ENCODE measurements around the gene HSPA6. TPM values are rescaled to one million over a fixed set of nuclear protein-coding genes. Genes with fewer than 3 reads are reported as not detected.
"Not testable (repeated sequence)": the region's sequence is repeated elsewhere in the genome, so short reads cannot be mapped to it uniquely, and the experiment has no call there.

Gene HSPA6
- total and polyA plus RNA-seq, 4 experiments from 2014 or later = 0.09 to 2.4 (median 2.4) TPM; not detected in 1

DNA sequence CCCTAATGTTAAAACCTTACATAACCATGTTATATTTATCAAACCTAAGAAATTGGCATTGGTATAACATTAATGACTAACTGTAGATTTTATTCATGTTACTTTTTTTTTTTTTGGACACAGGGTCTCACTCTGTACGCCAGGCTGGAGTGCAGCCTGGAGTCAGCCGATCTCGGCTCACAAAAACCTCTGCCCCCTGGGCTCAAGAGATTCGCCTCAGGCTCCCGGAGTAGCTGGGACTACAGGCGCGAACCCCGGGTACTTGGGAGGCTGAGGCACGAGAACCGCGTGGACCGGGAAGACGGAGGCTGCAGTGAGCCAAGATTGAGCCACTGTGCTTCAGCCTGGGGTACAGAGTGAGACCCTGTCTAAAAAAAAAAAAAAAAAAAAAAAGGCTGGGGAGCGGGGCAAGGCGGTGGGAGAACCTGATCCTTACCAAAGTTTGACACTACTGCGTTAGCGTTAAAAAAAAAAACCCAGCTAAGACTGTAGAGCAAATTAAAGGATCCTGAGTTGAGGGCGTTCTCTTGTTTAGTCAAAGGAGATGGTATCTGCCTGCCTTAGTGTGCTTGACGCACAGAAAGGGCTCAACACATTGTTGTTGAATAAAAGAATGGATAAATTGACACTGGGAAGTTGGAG lies 5.2 kb downstream of the HSPA6 start:
- CTCF ChIA-PET (ENCODE audit: partially characterized antibody); POLR2A ChIA-PET (ENCODE audit: partially characterized antibody); H3K27me3 ChIP-seq (ENCODE audit: insufficient read depth, low read length); H3K27ac ChIP-seq (ENCODE audit: low read depth, low read length); H3K36me3 ChIP-seq (ENCODE audit: insufficient read depth, low read length); H3K9me3 ChIP-seq (ENCODE audit: control insufficient read depth in 1 of 2, low read length in 2 of 2): not testable (repeated sequence)
- Mint-ChIP-seq H3K36me3 (peaks cover 0 to 17% of the 10 kb centered on the region in 2 donors), H3K4me1 (peaks cover 2 to 30% (median 9%) of the 10 kb centered on the region in 4 donors), H3K27ac (peak overlapping the region; percentile 92 to 100 (median 97)), H3K27me3 (peaks cover 0 to 15% of the 10 kb centered on the region in 2 donors), H3K9me3 (peaks cover 0 to 12% (median 0%) of the 10 kb centered on the region in 8 donors), H3K4me3 (peak overlapping the region; percentile 89 to 100 (median 96))
- peak overlapping the region in 1 of 2 donors; percentile 72 for H3K4me3 ChIP-seq (ENCODE audit: low read length in 2 of 2)
- intact Hi-C loops (cut with micrococcal nuclease) = loop anchor here (10.0 kb wide), 1 partner anchor 135 kb away; no protein-coding TSS in a partner anchor
- H3K4me1 ChIP-seq (ENCODE audit: insufficient read depth, low read length) = peaks cover 10% of the 10 kb centered on the region
- DNase-seq = peak in 2 of 5 donors; percentile 47 to 53

DNA sequence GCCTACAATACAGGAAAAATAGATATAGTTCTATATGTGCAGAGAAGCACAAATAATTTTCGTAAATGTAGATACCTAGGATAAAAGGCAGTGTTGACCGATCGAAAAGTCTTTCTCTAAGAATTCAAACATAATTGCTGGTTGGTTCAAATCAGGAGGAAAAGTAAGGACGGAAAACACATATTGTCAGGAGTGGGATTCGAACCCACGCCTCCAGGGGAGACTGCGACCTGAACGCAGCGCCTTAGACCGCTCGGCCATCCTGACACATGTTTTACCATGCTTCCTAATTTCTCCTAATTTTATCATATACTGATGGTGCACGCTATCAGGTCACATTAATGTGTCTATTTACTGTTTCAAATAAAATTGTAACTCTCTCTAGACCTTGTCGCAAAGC lies 5.8 kb downstream of the HSPA6 start:
- peak; percentile 59 to 79 (median 76) for DNase-seq
- H3K4me1 Mint-ChIP-seq = peaks cover 2 to 25% (median 9%) of the 10 kb centered on the region in 4 donors
- H3K27ac Mint-ChIP-seq = peak overlapping the region; percentile 92 to 100 (median 97)
- H3K4me1 ChIP-seq (ENCODE audit: insufficient read depth, low read length) = peaks cover 10% of the 10 kb centered on the region
- H3K9me3 ChIP-seq (ENCODE audit: control insufficient read depth in 1 of 2, low read length in 2 of 2); H3K36me3 ChIP-seq (ENCODE audit: insufficient read depth, low read length); H3K27me3 ChIP-seq (ENCODE audit: insufficient read depth, low read length); intact Hi-C loops (cut with micrococcal nuclease): not testable (repeated sequence)
- ChIA-PET POLR2A (ENCODE audit: partially characterized antibody) (interaction anchor here (1.0 to 3.3 kb wide), 7 partner anchors 10 to 220 kb away, joined by 3 to 39 read pairs (median 5); partner anchors contain the start of gene DUSP12), CTCF (ENCODE audit: partially characterized antibody) (interaction anchor here (1.1 to 2.3 kb wide), 3 partner anchors 9 to 219 kb away, joined by 3 to 5 read pairs (median 5); partner anchors contain the start of gene DUSP12)
- peaks cover 0 to 15% of the 10 kb centered on the region in 2 donors for H3K27me3 Mint-ChIP-seq
- peak overlapping the region; percentile 72 to 73 for H3K4me3 ChIP-seq (ENCODE audit: low read length in 2 of 2)
- peaks cover 0 to 12% (median 0%) of the 10 kb centered on the region in 8 donors for H3K9me3 Mint-ChIP-seq
- H3K36me3 Mint-ChIP-seq = peaks cover 0 to 15% of the 10 kb centered on the region in 2 donors
- H3K4me3 Mint-ChIP-seq = peak overlapping the region; percentile 89 to 100 (median 96)
- peak overlapping the region; percentile 74 for H3K27ac ChIP-seq (ENCODE audit: low read depth, low read length)

DNA sequence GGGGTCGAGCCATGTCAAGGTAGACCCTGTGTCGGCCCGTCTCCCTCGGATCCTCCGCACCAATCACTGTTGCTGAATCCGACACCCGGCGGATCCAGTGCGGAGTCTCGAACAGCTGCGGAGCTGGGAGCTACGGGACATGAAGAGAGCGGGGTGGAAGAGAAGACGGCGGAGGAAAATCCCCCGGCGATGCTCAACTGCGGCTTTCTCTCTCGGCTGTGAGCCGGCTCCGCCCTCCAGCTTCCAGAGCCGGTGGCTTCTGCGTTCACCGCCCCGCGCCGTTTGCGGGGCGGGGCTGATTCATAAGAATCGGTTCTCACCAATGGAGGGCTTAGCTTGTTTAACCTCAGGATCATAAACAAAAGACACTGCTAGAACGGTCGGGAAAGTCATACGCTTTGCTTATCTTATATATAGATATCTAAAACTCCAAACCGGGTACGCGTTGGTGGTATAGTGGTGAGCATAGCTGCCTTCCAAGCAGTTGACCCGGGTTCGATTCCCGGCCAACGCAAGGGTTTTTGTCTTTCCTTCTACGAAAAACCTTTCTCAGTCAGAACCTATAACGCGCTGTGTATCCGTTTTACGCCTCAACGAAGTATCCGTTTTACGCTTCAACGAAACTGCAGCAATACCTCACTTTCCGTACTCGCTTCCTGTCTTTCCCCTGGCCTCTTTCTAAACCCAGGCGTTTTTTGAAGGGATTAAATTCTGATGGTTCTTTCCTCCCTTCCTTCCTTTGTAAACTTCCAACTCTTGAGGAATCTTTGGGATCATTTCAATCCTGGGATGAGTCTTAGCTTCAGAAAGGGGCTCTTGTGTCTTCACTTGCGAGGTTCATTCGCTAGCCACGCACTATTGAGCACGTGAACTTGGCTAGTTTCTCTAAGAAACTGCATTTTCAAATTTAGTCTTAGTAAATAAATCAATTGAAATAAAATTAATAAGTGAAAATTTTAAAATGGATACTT lies 6.6 kb downstream of the HSPA6 start:
- Histone ChIP-seq H3K4me1 (ENCODE audit: insufficient read depth, low read length) (peaks cover 10% of the 10 kb centered on the region), H3K4me3 (ENCODE audit: low read length in 2 of 2) (peak overlapping the region; percentile 72 to 73), H3K27ac (ENCODE audit: low read depth, low read length) (peak overlapping the region; percentile 74)
- not testable (repeated sequence) for H3K27me3 ChIP-seq (ENCODE audit: insufficient read depth, low read length); H3K36me3 ChIP-seq (ENCODE audit: insufficient read depth, low read length); H3K9me3 ChIP-seq (ENCODE audit: control insufficient read depth in 1 of 2, low read length in 2 of 2)
- DNase-seq = peak; percentile 76 to 97 (median 95)
- intact Hi-C loops (cut with micrococcal nuclease) = loop anchor here (1.0 kb wide), 2 partner anchors 8 to 9 kb away; no protein-coding TSS in a partner anchor
- Mint-ChIP-seq H3K36me3 (peaks cover 0 to 15% of the 10 kb centered on the region in 2 donors), H3K27ac (peak overlapping the region; percentile 92 to 100 (median 97)), H3K4me3 (peak overlapping the region; percentile 89 to 100 (median 96)), H3K27me3 (peaks cover 0 to 15% of the 10 kb centered on the region in 2 donors), H3K9me3 (peaks cover 0 to 12% (median 0%) of the 10 kb centered on the region in 8 donors), H3K4me1 (peaks cover 2 to 24% (median 9%) of the 10 kb centered on the region in 4 donors)
- CTCF ChIA-PET (ENCODE audit: partially characterized antibody) = interaction anchor here (1.1 to 2.3 kb wide), 6 partner anchors 9 to 219 kb away, joined by 3 to 6 read pairs (median 4); partner anchors contain the start of gene DUSP12
- POLR2A ChIA-PET (ENCODE audit: partially characterized antibody) = interaction anchor here (1.0 to 3.3 kb wide), 7 partner anchors 9 to 219 kb away, joined by 3 to 39 read pairs (median 5); partner anchors contain the start of gene DUSP12

DNA sequence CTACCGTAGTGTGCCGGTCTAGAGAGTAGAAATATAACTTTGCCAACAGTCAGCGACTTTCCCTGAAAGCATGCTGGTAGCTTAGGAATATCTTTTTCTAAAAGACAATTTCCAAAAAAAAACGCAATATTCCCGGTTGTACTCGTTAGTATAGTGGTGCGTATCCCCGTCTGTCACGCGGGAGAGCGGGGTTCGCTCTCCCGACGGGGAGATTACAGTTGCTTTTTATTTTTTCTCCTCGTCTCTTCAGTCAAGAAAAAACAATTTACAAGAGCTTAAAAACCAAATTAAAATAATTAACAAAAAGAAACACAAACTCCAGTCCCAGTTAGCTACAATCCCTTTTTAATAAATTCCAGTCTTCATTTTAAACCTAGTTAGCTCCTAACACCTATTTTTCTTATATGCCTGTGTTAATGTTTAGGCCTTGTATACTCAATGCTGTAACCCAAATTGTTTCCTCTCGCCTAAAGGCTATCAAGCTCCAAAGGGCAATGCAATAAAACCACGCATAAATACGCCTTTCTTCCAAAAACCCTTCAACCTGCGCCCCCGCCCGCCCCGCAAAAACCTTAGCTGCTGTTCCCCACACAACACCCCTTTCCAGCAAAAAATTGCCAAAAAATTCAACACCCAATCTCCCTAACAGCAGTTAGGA lies 7.8 kb downstream of the HSPA6 start:
- POLR2A ChIA-PET (ENCODE audit: partially characterized antibody) = interaction anchor here (0.9 to 3.3 kb wide), 4 partner anchors 8 to 218 kb away, joined by 3 to 39 read pairs (median 22); partner anchors contain the start of gene DUSP12
- DNase-seq = no peak
- Mint-ChIP-seq H3K4me1 (peaks cover 2 to 25% (median 9%) of the 10 kb centered on the region in 4 donors), H3K27ac (peak overlapping the region in 1 of 7 donors; percentile 78), H3K27me3 (peaks cover 0 to 15% of the 10 kb centered on the region in 2 donors), H3K36me3 (peaks cover 0 to 15% of the 10 kb centered on the region in 2 donors), H3K4me3 (peak overlapping the region in 4 of 8 donors; percentile 51 to 58 (median 54)), H3K9me3 (peaks cover 0 to 12% (median 0%) of the 10 kb centered on the region in 8 donors)
- CTCF ChIA-PET (ENCODE audit: partially characterized antibody) = interaction anchor here (1.2 to 2.3 kb wide), 5 partner anchors 8 to 217 kb away, joined by 3 to 6 read pairs (median 4); partner anchors contain the start of gene DUSP12
- no peak overlapping the region for H3K27ac ChIP-seq (ENCODE audit: low read depth, low read length)
- H3K4me3 ChIP-seq (ENCODE audit: low read length in 2 of 2) = no peak overlapping the region
- H3K9me3 ChIP-seq (ENCODE audit: control insufficient read depth in 1 of 2, low read length in 2 of 2) = no peaks in the 10 kb centered on the region
- H3K27me3 ChIP-seq (ENCODE audit: insufficient read depth, low read length) = no peaks in the 10 kb centered on the region
- H3K4me1 ChIP-seq (ENCODE audit: insufficient read depth, low read length) = peaks cover 10% of the 10 kb centered on the region
- H3K36me3 ChIP-seq (ENCODE audit: insufficient read depth, low read length) = no peaks in the 10 kb centered on the region
- intact Hi-C loops (cut with micrococcal nuclease) = loop anchor here (1.0 kb wide), 2 partner anchors 8 to 9 kb away; no protein-coding TSS in a partner anchor

DNA sequence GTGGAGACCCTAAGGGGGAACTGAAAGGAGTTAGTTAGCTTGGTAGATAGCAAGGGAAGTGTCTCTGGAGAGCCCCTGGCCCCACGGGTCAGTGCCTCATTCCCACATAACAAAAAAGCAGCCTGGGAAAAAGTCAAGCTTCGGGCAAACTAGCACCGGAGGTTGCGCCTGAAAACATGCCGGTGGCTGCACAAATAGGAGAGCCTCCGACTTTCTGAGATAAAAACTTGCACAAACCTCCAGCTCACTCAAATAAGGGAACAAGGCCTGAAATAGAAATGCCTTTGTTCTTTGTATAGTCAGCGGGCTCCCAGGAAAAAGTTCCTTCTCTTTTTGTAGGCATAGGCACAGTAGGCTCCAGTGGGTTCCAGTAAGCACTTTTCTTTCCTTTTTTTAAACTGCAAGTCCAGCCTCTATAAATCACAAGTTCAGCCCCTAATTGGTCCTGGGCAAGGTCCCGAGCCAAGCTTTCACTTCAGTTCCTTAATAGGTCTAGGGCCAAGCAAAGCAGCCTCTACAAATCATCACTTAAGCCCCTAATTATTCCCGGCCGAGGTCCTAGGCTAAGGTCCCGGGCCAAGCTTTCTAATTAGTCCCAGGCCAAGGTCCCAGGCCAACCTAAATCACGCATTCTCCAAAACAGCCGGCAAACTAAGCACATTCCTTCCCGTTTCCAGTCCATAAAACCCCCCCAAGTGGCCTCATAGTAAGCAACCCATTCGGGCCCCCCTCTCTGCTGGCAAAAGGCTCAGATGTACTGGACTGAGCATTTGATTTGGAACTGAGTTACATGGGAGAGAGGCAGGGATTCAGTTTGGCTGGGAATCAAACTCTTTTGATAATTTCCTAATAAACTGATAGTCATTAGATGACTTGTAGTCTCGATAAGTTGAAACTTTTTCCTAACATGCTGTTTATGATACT lies 8.6 kb downstream of the HSPA6 start:
- POLR2A ChIA-PET (ENCODE audit: partially characterized antibody) = interaction anchor here (0.9 to 3.3 kb wide), 3 partner anchors 9 to 217 kb away, joined by 3 to 29 read pairs (median 15); partner anchors contain the start of gene DUSP12
- intact Hi-C loops (cut with micrococcal nuclease) = not testable (repeated sequence)

More for the DNA sequence above, 8.6 kb downstream of the HSPA6 start:
- peaks cover 10% of the 10 kb centered on the region for H3K4me1 ChIP-seq (ENCODE audit: insufficient read depth, low read length)
- H3K27ac Mint-ChIP-seq = peak overlapping the region in 1 of 7 donors; percentile 78
- not testable (repeated sequence) for H3K27me3 ChIP-seq (ENCODE audit: insufficient read depth, low read length); DNase-seq; H3K4me3 ChIP-seq (ENCODE audit: low read length in 2 of 2); H3K27ac ChIP-seq (ENCODE audit: low read depth, low read length); H3K9me3 ChIP-seq (ENCODE audit: control insufficient read depth in 1 of 2, low read length in 2 of 2); H3K36me3 ChIP-seq (ENCODE audit: insufficient read depth, low read length)
- H3K36me3 Mint-ChIP-seq = peaks cover 0 to 15% of the 10 kb centered on the region in 2 donors
- peaks cover 2 to 29% (median 13%) of the 10 kb centered on the region in 4 donors for H3K4me1 Mint-ChIP-seq
- CTCF ChIA-PET (ENCODE audit: partially characterized antibody) = interaction anchor here (1.2 to 2.3 kb wide), 4 partner anchors 7 to 217 kb away, joined by 3 to 6 read pairs (median 4); partner anchors contain the start of gene DUSP12
- H3K4me3 Mint-ChIP-seq = peak overlapping the region in 4 of 8 donors; percentile 8 to 58 (median 52)
- peaks cover 0 to 12% (median 0%) of the 10 kb centered on the region in 8 donors for H3K9me3 Mint-ChIP-seq
- peaks cover 0 to 15% of the 10 kb centered on the region in 2 donors for H3K27me3 Mint-ChIP-seq
